ENCODE results near the gene NSFL1C.

GRCh38 chr20:1469306-1469905, 2.8 kb upstream of the NSFL1C start:
- TF ChIP-seq CTCF (IDR thresholded peaks at IDR 0.05) (no peak), SIN3A (IDR thresholded peaks at IDR 0.05; ENCODE audit: borderline replicate concordance, insufficient read depth, low read depth, low read length) (no peak), POLR2AphosphoS5 (IDR thresholded peaks at IDR 0.05; ENCODE audit: low read depth, low read length) (no peak), TCF7L2 (IDR thresholded peaks at IDR 0.05; ENCODE audit: low read depth, low read length) (no peak), REST (IDR thresholded peaks at IDR 0.05; ENCODE audit: insufficient read depth in 1 of 2, low read depth in 2 of 2, low read length in 1 of 2) (no peak)

Data from Panc1 (cell line).